Left hindlimb (tissue), 1 donor: ENCODE measurements around the gene PDZRN4.
"Not testable (repeated sequence)": the region's sequence is repeated elsewhere in the genome, so short reads cannot be mapped to it uniquely, and the experiment has no call there.

ENCODE experiments used
- DNase-seq: peaks from one replicate; pipeline ENCODE4 v3.0.0-alpha.2; 2018

The PDZRN4 gene

DNA sequence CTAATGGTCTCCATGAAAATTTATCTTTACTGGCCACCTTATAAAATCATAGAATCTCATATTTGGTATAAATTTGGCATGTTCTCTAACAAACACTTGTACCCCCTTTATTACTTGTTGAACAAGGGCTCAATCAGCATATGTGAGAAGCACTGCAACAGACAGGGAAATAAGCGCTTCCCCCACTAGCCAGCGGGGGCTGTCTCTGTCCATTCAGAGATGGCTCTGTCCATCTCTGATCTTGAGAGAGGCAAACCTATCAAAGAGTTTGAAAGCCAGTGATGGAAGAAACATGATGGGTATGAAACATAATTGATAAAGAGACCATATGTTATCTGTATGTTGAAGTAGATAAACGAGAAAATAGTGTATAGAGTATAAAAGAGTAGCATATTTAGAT lies 326.8 kb downstream of the PDZRN4 start:
- DNase-seq, result no peak

GRCh38 chr12:41515953-41516352 lies 327.8 kb downstream of the PDZRN4 start:
- no peak for DNase-seq

GRCh38 chr12:41520869-41521268 lies 332.7 kb downstream of the PDZRN4 start:
- DNase-seq, result no peak

DNA sequence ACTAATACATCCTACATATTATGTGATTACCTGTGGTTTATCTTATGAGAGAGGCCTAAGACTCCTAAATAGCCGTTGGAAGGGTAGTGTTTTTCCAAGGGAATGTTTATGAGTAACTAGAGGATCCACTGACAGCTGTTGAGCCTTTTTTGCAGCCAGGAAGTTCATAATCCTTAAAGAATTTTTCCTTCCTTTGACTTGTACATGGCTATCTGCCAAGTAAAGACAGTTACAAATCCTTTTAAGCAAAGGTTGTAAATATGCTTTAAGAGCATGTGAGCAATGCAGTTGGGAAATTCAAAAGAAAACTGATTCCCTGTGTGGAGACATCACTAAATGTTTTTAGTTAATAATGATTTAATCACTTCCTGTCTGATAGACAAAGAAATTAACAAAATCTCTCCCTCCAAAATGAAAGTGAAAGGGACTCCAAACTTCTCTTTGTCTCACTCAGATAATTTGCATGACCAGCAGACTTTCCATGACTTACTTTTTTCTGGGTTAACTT lies 333.8 kb downstream of the PDZRN4 start:
- DNase-seq, result no peak

DNA sequence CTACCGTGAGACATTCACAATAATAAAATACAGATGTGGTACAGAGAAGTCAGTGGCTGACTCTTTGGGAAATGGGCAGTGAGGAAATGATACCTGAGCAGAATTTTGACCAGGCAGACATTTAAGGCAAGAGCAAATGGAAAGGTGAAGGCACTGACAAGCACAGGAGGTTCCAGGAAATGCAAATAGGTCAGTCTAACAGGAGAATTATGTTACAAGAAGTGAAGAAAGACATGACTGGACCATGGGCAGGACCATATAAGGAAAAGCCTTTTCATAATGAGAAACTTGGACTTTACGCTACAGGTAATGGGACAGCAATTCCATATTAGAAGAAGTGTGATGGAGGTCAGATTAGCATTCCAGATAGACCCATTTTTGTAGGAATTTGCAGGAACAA lies 338.9 kb downstream of the PDZRN4 start:
- no peak for DNase-seq

- DNase-seq, result no peak
Measured at GRCh38 chr12:41527534-41528116, 339.5 kb downstream of the PDZRN4 start.

- DNase-seq, result no peak
Measured at GRCh38 chr12:41528874-41529273, 340.8 kb downstream of the PDZRN4 start.

DNA sequence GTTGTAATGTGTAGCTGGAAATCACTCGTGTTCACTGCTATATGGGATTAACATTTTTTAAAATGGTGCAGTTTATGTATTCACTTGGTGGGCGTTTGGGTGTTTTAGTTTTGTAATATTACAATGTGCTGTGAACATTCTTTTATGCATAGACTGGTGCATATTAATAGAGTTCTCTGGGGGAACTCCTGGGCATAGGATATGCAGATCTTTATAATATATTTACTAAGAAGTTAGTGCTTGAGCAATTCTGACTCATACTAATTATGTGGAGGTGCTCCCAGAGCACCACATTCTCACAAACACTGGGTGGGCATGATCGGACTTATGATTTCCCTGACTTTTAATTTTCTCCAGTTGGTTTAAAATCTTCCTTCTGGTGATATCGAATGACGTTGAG lies 342.3 kb downstream of the PDZRN4 start:
- no peak for DNase-seq

- DNase-seq, result peak; percentile 49
Measured at GRCh38 chr12:41531147-41531829, 343.2 kb downstream of the PDZRN4 start.

GRCh38 chr12:41532072-41532471 lies 344.0 kb downstream of the PDZRN4 start:
- DNase-seq, result no peak

- DNase-seq, result no peak
Measured at GRCh38 chr12:41536813-41537490, 348.8 kb downstream of the PDZRN4 start.

GRCh38 chr12:41537522-41537921 lies 349.4 kb downstream of the PDZRN4 start:
- DNase-seq, result no peak

DNA sequence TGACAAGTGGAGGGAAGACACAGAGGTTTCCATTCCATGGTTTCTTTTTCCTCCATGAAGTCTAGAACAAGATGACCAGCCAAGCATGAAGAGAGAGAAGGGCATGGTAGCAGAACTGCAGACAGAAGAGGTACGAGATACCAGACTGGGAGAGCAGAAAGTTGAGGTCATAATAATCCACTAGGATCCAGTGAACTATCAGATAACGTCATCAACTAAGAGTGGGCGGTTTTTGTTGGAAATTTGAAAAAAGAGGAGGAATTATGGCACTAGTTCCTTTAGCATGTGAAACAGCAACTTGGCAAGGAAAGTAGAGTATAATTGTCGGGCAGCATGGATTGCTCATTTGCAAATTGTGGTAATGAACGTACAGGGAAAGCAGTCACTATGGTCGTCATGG lies 357.6 kb downstream of the PDZRN4 start:
- DNase-seq, result no peak

- DNase-seq, result not testable (repeated sequence)
Measured at GRCh38 chr12:41547071-41547470, 359.0 kb downstream of the PDZRN4 start.

GRCh38 chr12:41548926-41549325 lies 360.8 kb downstream of the PDZRN4 start:
- no peak for DNase-seq

- DNase-seq, result no peak
Measured at GRCh38 chr12:41552588-41552987, 364.5 kb downstream of the PDZRN4 start.

- no peak for DNase-seq
Measured at GRCh38 chr12:41556176-41556575, 368.1 kb downstream of the PDZRN4 start.

GRCh38 chr12:41557344-41557743 lies 369.2 kb downstream of the PDZRN4 start:
- no peak for DNase-seq

GRCh38 chr12:41558671-41559070 lies 370.6 kb downstream of the PDZRN4 start:
- no peak for DNase-seq

GRCh38 chr12:41563051-41563450 lies 374.9 kb downstream of the PDZRN4 start:
- DNase-seq, result no peak

GRCh38 chr12:41564816-41565215 lies 376.7 kb downstream of the PDZRN4 start:
- no peak for DNase-seq

DNA sequence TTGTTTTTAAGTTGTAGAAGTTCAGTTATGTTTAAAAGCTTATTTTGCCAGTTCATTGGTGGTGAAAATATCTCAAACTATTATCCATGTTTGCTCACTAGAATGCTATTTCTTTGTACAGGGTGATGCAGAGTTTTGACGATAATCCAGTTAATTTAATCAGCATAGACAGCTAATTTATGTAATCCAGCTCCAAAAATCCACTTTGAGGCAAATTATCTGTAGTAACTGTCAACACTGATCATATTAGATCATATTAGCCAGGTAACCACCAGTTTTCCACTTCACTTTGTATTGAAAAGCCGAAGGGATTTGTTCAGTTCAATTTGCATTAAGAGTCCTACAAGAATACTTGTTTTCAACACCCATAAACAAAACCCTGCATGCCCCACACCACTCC lies 378.6 kb downstream of the PDZRN4 start:
- no peak for DNase-seq

- no peak for DNase-seq
Measured at GRCh38 chr12:41573445-41573844, 385.3 kb downstream of the PDZRN4 start.

DNA sequence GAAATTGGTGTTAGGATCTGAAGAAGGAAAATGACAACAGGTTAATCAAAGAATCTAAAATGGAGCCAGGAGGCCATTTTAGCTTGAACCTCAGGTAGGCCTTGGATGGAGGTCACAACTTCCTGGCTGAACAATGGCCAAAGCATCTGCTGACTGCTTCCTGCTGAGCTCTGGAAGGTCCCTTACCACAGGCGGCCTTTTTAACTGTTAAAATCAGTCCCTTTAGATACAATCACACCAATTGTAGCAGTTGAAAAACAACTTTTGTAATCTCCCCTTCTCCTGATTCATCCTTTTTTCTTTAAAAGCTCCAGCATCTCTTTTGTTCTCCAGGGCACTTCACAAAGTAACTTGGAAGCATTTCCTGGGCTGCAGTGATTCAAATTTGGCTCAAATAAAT lies 388.8 kb downstream of the PDZRN4 start:
- DNase-seq, result no peak
